Right lobe of liver (tissue), 6 donors: ENCODE measurements around the gene CCL25. TPM values are rescaled to one million over a fixed set of nuclear protein-coding genes. Genes with fewer than 3 reads are reported as not detected.
"Not testable (repeated sequence)": the region's sequence is repeated elsewhere in the genome, so short reads cannot be mapped to it uniquely, and the experiment has no call there.

Experiments
- ATAC-seq, 4 donors: fragments of 200-7000 bp; cut with Tn5 transposase; one replicate each; pipeline ENCODE4 v1.9.1; 2020; ENCODE audit warnings: mild to moderate bottlenecking in 4 of 4, moderate library complexity in 4 of 4
- DNase-seq, 3 donors: peaks; one replicate each; pipeline ENCODE4 v3.0.0-alpha.2; 2020
- H3K27ac ChIP-seq, 3 donors: fragments of 200-600 bp; one replicate each; pipeline ENCODE4 v1.8.0; 2022
- H3K27me3 ChIP-seq, 2 donors: fragments of 200-600 bp; one replicate each; pipeline ENCODE4 v1.8.0; 2022
- H3K36me3 ChIP-seq, 4 donors: fragments of 200-600 bp; sonication (generic) in 1 of 4; one replicate each; pipeline versions ENCODE4 v1.5.1 to v1.8.0; 2017 to 2022; ENCODE audit warnings: control low read depth in 1 of 4
- H3K4me1 ChIP-seq, 4 donors: fragments of 200-600 bp; sonication (generic) in 1 of 4; one replicate each; pipeline versions ENCODE4 v1.5.1 to v1.8.0; 2017 to 2022; ENCODE audit warnings: control low read depth in 1 of 4
- H3K4me3 ChIP-seq, 3 donors: fragments of 200-600 bp; one replicate each; pipeline ENCODE4 v1.8.0; 2022
- H3K9me3 ChIP-seq, 4 donors: fragments of 200-600 bp; sonication (generic) in 1 of 4; one replicate each; pipeline versions ENCODE4 v1.5.1 to v1.8.0; 2017 to 2022; ENCODE audit warnings: control low read depth in 1 of 4
- CTCF ChIP-seq, 4 donors: fragments of 200-600 bp in 3 of 4; fragments of 450-650 bp in 1 of 4; IDR thresholded peaks; one replicate each; pipeline versions ENCODE4 v1.5.1 to v1.8.0; 2016 to 2022; ENCODE audit warnings: antibody characterized with exemption in 4 of 4, mild to moderate bottlenecking in 2 of 4
- POLR2A ChIP-seq: fragments of 450-650 bp; IDR thresholded peaks from one replicate; pipeline ENCODE4 v1.6.1; 2017; ENCODE audit warnings: antibody characterized with exemption, mild to moderate bottlenecking
- WGBS: methylation state at CpG from one replicate; pipeline ENCODE4 v1.1.6; 2018; ENCODE audit warnings: low coverage, low lambda C conversion rate; ENCODE audit not compliant: insufficient coverage; ENCODE audit errors: missing lambda C conversion rate; 5-methylcytosine and 5-hydroxymethylcytosine counted together
- intact Hi-C, 2 donors: fragments of 100-400 bp; cut with DNase I; formaldehyde crosslinking; loops; one replicate each; pipeline versions ENCODE4 v1.11.2 to v1.14.1; 2022
- total RNA-seq, 6 experiments: library from RNA; depleted of rRNA in 2 of 6; stranded (reverse); fragments of >200 nt in 2 of 6; fragmentation: NEBNext Ultra II Directional in 3 of 6; extraction: Animal tissue kit (Norgen Biotek cat#: 25700) in 3 of 6; gene quantifications; one replicate each; pipeline versions ENCODE4 v1.1.0 to v1.2.4, GENCODE V29; 2016 to 2023
- donor health status: DM: no; HTN: yes; CAD: no.
- donor health status: DM: no; HTN: no; CAD: no.
- donor health status: DM: no; HTN: no; CAD: no.
- donor health status: DM: no; HTN: yes; CAD: no.
- donor health status: DM: no; HTN: yes; CAD: no.

Gene CCL25
- total RNA-seq, 6 experiments from 2014 or later: 0.51 TPM; not detected in 5

GRCh38 chr19:8017808-8018207, 34.8 kb upstream of the CCL25 start:
- ATAC-seq: no peak
- no peak for DNase-seq
- Histone ChIP-seq H3K4me3 (no peak overlapping the region), H3K9me3 (no peaks in the 10 kb centered on the region), H3K27me3 (no peaks in the 10 kb centered on the region), H3K36me3 (no peaks in the 10 kb centered on the region), H3K4me1 (peaks cover 0 to 10% (median 4%) of the 10 kb centered on the region in 4 donors), H3K27ac (no peak overlapping the region)
- 73% methylated on average over 6 of the region's 14 CpGs for WGBS
- TF ChIP-seq POLR2A (no peak), CTCF (IDR thresholded peaks at IDR 0.05) (peak in 1 of 4 donors; percentile 14)
- intact Hi-C loops: no loop called here

GRCh38 chr19:8020681-8021080, 31.9 kb upstream of the CCL25 start:
- no peak overlapping the region for H3K27ac ChIP-seq
- H3K4me1 ChIP-seq: peaks cover 0 to 13% (median 4%) of the 10 kb centered on the region in 4 donors
- DNase-seq (no peak), ATAC-seq (no peak)
- TF ChIP-seq POLR2A: no peak
- TF ChIP-seq CTCF (IDR thresholded peaks at IDR 0.05): no peak
- H3K36me3 ChIP-seq: no peaks in the 10 kb centered on the region
- intact Hi-C loops: no loop called here
- H3K9me3 ChIP-seq: no peaks in the 10 kb centered on the region
- 77% methylated on average over 8 of the region's 9 CpGs for WGBS
- no peak overlapping the region for H3K4me3 ChIP-seq
- H3K27me3 ChIP-seq: no peaks in the 10 kb centered on the region

DNA sequence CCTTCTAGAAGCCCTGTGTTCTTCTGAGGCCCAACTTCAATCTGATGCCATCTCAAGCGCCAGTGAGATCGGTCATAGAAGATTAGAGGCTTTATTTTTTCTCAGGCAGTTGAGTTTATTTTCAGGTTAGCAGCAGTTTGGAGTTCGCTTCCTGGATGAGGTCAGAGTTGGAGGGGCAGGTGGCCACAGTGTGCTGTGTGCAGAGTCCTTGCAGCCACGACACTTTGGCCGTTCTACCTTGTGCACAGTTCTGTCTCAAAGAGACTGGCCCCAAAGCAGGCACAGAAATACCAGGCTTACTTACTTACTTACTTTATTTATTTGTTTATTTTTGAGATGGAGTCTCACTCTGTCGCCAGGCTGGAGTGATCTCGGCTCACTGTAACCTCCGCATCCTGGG, 31.2 kb upstream of the CCL25 start:
- Histone ChIP-seq H3K4me1 (peaks cover 0 to 13% (median 4%) of the 10 kb centered on the region in 4 donors), H3K4me3 (no peak overlapping the region), H3K27me3 (no peaks in the 10 kb centered on the region), H3K27ac (peak overlapping the region in 2 of 3 donors; percentile 34 to 43), H3K9me3 (no peaks in the 10 kb centered on the region), H3K36me3 (no peaks in the 10 kb centered on the region)
- 47% methylated on average over 6 of the region's 8 CpGs for WGBS
- no peak for TF ChIP-seq CTCF (IDR thresholded peaks at IDR 0.05)
- no peak for TF ChIP-seq POLR2A
- DNase-seq (peak in 2 of 3 donors; percentile 51 to 57), ATAC-seq (peak; percentile 12 to 76 (median 46))
- intact Hi-C loops: no loop called here

- Histone ChIP-seq H3K9me3 (no peaks in the 10 kb centered on the region), H3K27ac (peak overlapping the region in 2 of 3 donors; percentile 34 to 43), H3K36me3 (no peaks in the 10 kb centered on the region), H3K4me1 (peaks cover 0 to 13% (median 4%) of the 10 kb centered on the region in 4 donors), H3K4me3 (no peak overlapping the region), H3K27me3 (no peaks in the 10 kb centered on the region)
- peak; percentile 93 to 99 (median 96) for ATAC-seq
- DNase-seq: peak; percentile 87 to 96 (median 94)
- WGBS: 18% methylated on average over 9 of the region's 13 CpGs
- intact Hi-C loops: no loop called here
- TF ChIP-seq CTCF (IDR thresholded peaks at IDR 0.05): no peak
- TF ChIP-seq POLR2A: no peak
These were observed 30.3 kb upstream of the CCL25 start for GRCh38 chr19:8022275-8022674.

- DNase-seq (no peak), ATAC-seq (no peak)
- TF ChIP-seq POLR2A: no peak
- no peak for TF ChIP-seq CTCF (IDR thresholded peaks at IDR 0.05)
- Histone ChIP-seq H3K9me3 (no peaks in the 10 kb centered on the region), H3K27me3 (no peaks in the 10 kb centered on the region), H3K36me3 (no peaks in the 10 kb centered on the region), H3K27ac (no peak overlapping the region), H3K4me1 (peaks cover 0 to 13% (median 4%) of the 10 kb centered on the region in 4 donors), H3K4me3 (no peak overlapping the region)
- intact Hi-C loops: no loop called here
- 94% methylated on average over 5 of the region's 5 CpGs for WGBS
These were observed 29.2 kb upstream of the CCL25 start for GRCh38 chr19:8023371-8023770.

- intact Hi-C loops, DNase-seq, H3K36me3 ChIP-seq, H3K4me3 ChIP-seq, H3K27me3 ChIP-seq, H3K27ac ChIP-seq, ATAC-seq, H3K9me3 ChIP-seq: not testable (repeated sequence)
- H3K4me1 ChIP-seq: peaks cover 0 to 13% (median 4%) of the 10 kb centered on the region in 4 donors
- whole genome bisulfite sequencing: 91% methylated on average over 1 of the region's 3 CpGs
These were observed 28.3 kb upstream of the CCL25 start for GRCh38 chr19:8024256-8024655.
